ENCODE data around the gene TFDP1.

DNA sequence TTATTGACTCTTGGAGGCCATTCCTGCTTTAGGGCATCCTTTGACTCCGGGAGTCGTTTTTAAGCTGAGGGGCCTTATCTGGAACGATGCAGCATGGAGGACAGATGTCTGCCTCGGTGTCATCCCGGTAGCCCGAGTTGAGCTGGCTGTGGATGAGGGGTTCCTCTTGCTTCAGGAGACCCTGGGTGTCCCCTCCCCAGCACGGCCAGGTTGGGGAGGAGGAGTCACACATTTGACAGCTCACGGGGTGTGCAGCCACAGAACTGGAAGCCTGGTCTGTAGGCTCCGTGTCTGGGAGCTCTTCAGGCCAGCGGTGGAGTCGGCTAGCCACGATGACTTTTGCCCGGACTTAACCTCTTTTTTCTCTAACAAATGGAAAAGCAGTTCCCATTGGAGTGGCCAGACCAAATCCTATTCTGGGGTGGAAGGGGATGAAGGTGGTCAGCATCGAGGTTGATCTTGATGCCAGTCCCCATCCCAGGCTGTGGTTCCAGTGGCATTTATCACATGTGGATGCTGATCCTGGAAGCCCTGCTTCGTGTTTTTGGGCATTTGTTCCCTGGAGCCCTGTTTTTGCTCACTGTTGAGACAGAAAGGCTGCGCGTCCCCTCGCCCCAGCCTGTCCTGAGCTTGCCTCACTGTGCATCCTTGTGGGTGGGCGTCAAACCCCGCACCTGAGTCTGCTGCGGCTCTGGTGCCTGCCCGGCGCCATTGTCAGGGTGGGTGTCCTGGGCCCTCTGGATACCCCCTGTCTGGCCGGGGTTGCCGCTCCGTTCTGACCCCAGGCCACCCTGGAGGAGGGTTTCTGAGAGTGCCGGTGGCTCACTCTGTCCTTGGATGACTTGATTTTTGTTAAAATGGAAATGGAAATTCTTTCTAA is 12.0 kb downstream of the TFDP1 start:
- TF ChIP-seq, protein P1, sequence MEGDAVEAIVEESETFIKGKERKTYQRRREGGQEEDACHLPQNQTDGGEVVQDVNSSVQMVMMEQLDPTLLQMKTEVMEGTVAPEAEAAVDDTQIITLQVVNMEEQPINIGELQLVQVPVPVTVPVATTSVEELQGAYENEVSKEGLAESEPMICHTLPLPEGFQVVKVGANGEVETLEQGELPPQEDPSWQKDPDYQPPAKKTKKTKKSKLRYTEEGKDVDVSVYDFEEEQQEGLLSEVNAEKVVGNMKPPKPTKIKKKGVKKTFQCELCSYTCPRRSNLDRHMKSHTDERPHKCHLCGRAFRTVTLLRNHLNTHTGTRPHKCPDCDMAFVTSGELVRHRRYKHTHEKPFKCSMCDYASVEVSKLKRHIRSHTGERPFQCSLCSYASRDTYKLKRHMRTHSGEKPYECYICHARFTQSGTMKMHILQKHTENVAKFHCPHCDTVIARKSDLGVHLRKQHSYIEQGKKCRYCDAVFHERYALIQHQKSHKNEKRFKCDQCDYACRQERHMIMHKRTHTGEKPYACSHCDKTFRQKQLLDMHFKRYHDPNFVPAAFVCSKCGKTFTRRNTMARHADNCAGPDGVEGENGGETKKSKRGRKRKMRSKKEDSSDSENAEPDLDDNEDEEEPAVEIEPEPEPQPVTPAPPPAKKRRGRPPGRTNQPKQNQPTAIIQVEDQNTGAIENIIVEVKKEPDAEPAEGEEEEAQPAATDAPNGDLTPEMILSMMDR (IDR thresholded peaks at IDR 0.05) = no peak
- no peak for TF ChIP-seq POLR2A (IDR thresholded peaks at IDR 0.05)

Data from right lobe of liver (tissue), 4 donors.